Activated CD4-positive, alpha-beta T cell treated with anti-CD3 and anti-CD28 coated beads for 1 hour (primary cell): ENCODE measurements around the gene WNT7B.

ENCODE experiments used
- DNase-seq: peaks from one replicate; pipeline ENCODE4 v3.0.0-alpha.2; 2020

WNT7B gene

DNA sequence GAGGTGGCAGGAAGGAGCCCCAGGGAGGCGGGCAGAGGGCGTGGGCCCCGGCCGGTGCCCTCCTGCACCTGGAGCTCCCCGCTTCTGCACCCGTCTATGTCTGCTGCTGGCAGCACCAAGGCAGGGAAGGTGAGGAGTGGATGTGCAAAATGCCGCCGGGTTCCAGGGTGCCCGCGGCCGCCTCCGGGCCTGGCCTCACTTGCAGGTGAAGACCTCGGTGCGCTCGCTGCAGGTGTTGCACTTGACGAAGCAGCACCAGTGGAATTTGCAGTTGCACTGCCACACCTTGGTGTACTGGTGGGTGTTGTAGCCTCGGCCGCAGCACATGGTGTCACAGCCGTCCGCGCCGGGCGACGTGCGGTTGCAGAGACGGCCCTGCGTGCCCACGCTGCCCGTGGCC is 54.3 kb downstream of the WNT7B start:
- no peak for DNase-seq

DNA sequence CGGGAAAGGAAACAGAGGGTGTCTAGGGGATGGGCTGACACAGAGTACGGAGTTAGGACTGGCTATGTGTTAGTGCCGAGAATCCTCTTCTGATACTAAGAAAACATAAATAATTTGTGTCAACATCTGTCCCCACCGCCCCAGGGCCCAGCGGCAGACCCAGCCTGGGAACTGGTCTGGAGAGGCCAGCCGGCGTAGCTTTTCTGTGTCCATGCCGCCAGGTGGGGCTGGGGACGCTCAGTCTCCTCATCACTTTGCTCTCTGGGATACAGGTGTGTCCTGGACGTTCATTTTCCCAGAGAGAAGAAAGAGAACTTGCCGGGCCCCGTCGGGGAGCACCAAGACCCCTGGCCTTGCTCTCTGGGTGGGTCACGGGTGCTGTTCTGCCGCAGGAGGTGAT is 54.7 kb downstream of the WNT7B start:
- DNase-seq = no peak

DNA sequence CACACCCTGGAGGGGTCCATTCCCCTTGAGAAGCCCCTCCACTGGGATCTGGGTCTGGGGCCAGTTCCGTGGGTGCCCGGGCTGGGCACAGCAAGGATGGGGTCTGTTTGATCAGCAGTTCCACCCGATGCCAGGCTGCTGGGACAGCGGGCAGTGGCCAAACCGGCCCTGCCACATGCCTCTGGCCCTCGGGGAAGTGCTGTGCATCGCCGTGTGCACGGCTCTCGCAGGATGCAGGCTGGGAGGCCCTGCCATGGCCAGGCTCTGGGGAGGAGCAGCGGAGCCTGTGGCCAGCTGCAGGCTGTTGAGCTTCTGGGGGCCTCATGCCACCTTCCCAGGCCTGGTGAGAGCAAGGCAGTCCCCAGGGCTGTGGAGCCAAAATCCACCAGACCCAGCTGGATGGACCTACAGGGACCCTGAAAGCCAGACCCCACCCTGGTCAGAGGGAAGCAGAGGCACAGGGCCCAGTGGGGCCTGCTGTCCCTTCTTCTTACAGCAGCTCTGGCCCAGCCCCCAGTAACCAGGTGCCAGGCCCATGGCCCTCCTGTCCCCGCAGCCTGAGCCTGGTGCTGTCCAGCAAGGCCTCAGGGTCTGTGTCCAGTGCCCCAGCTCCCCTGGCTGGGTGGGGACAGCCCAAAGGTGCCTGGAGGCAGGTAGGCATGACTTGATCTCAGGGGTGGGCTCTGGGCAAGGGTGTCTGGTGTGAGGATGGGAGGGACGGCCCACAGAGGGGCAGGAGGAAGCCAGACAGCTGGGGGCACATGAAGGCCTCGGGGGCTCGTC is 57.3 kb downstream of the WNT7B start:
- DNase-seq = no peak

- no peak for DNase-seq
These were observed 58.2 kb downstream of the WNT7B start for GRCh38 chr22:45918459-45919370.

GRCh38 chr22:45917700-45918458 is 59.1 kb downstream of the WNT7B start:
- DNase-seq = no peak

DNA sequence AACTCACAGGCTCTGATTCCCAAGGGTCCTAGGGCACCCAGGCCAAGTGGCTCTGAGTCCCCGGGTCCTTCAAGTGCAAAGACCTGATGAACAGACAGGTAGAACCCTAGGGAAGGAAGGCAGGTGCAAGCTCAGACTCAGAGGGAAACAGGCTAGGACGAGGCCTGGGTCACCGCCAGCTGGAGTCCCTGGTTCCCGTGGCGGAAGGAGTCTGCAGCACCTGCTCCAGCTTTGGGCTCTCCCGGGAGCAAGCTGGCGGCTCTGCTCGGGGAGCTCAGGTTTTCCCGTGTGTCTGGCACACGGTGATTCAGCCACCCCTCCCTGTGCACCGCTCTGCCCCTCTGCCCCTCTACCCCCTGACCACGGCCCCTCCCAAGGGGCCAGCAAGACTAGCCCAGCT is 59.8 kb downstream of the WNT7B start:
- no peak for DNase-seq

- no peak for DNase-seq
These were observed 60.4 kb downstream of the WNT7B start for GRCh38 chr22:45916515-45916914.

- no peak for DNase-seq
These were observed 61.1 kb downstream of the WNT7B start for GRCh38 chr22:45915841-45916240.

- no peak for DNase-seq
These were observed 61.8 kb downstream of the WNT7B start for GRCh38 chr22:45915151-45915550.

- no peak for DNase-seq
These were observed 62.7 kb downstream of the WNT7B start for GRCh38 chr22:45914309-45914708.

GRCh38 chr22:45912910-45913309 is 64.1 kb downstream of the WNT7B start:
- no peak for DNase-seq

GRCh38 chr22:45911601-45912271 is 65.2 kb downstream of the WNT7B start:
- no peak for DNase-seq

- DNase-seq = no peak
These were observed 66.0 kb downstream of the WNT7B start for GRCh38 chr22:45910928-45911467.

GRCh38 chr22:45908961-45909360 is 68.0 kb downstream of the WNT7B start:
- DNase-seq = no peak

- DNase-seq = no peak
These were observed 69.0 kb downstream of the WNT7B start for GRCh38 chr22:45907996-45908395.

DNA sequence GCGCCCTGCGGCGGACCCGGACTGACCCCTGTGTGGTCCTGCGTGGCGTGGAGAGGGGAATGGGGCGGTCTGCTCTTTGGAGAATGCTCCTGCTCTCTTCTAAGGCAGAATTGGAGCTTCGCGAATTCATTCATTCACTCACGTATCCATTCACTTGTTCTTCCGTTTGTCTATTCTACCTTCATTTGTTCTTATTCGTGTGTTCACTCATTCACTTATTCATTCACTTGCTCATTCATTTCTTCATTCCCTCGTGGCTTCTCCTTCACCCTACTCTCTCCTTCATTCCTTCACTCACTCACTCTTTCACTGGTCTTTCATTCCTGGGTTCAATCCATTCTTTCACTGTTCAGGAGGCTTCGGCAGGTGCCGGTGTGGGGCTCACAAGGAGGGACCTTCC is 69.6 kb downstream of the WNT7B start:
- no peak for DNase-seq

- DNase-seq = no peak
These were observed 70.0 kb downstream of the WNT7B start for GRCh38 chr22:45906946-45907345.

- DNase-seq = no peak
These were observed 70.8 kb downstream of the WNT7B start for GRCh38 chr22:45905924-45906865.

DNA sequence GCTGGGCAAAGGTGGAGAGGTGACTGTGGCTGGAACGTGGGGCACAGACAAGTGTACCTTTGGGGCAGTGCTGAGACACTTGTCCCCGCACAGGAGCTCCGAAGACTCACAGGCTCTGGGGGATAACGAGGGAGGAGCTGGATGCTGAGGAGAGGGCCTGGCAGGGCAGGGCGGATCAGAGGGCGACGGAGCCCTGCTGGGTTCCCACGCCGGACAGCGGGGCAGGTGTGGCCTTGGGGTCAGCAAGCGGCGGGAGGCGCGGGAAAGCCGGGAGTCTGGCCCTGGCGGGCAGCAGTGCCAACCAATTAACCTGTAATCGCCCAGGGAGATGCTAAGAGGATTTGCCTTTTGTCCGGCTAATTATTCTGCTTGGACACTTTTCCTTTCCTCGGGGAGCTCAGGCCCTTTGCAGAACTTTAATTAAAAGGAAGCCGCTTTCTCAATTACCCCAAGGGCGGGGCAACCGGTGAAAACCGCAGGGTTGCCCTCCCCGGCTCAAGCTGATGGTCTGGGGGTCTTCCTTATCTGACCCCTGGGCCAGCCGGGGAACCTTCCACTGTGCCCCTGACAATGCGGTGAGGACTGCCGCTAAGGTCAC is 71.5 kb downstream of the WNT7B start:
- no peak for DNase-seq

DNA sequence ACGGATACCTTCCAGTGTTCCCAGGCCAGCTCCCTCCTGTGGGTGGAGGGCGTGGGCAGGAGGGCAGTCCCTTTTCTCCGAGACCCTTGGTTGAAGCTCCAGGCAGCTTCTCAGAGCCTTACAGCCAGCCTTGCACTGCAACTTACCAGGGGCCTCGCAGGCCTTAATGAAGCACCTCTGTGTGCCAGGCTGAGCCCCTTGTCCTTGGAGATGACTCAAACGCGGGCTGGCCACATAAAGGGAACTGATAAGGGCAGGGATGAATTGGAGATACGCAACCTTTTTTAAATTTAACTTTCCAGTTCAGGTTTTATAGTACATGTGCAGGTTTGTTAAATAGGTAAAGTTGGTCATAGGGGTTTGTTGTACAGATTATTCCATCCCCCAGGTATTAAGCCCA is 72.7 kb downstream of the WNT7B start:
- DNase-seq = no peak
